HepG2 (cell line): Measurements from ENCODE around the gene TICAM2. TPM values are rescaled to one million over a fixed set of nuclear protein-coding genes. Genes with fewer than 3 reads are reported as not detected.

Experiments
- GMEB1 ChIP-seq: sonication (generic); formaldehyde crosslinking; IDR thresholded peaks from 2 replicates; pipeline ENCODE4 v1.5.1; 2020; ENCODE audit warnings: missing genetic modification reagents, mild to moderate bottlenecking, borderline replicate concordance
- MEIS1 ChIP-seq: sonication (generic); formaldehyde crosslinking; IDR thresholded peaks from 2 replicates; pipeline ENCODE4 v1.9.0; 2021; ENCODE audit warnings: mild to moderate bottlenecking, missing genetic modification reagents, moderate library complexity, borderline replicate concordance
- SALL2 ChIP-seq: sonication (generic); formaldehyde crosslinking; IDR thresholded peaks from 2 replicates; pipeline ENCODE4 v1.8.1; 2023; ENCODE audit warnings: mild to moderate bottlenecking, missing genetic modification reagents, inconsistent platforms
- SPEN ChIP-seq: sonication (generic); formaldehyde crosslinking; IDR thresholded peaks from 2 replicates; pipeline ENCODE4 v1.5.1; 2020; ENCODE audit warnings: low read depth, mild to moderate bottlenecking, missing genetic modification reagents
- TCF7 ChIP-seq: sonication (generic); IDR thresholded peaks from 2 replicates; pipeline ENCODE4 v1.6.1; 2016; ENCODE audit warnings: antibody characterized with exemption, low read depth
- ZBTB40 ChIP-seq, 2 experiments: fragments of 450-650 bp in 1 of 2; sonication (generic) in 1 of 2; formaldehyde crosslinking in 1 of 2; IDR thresholded peaks; 2 replicates each; pipeline versions ENCODE4 v1.6.1 to v1.8.0; 2016 to 2022; ENCODE audit warnings: antibody characterized with exemption in 1 of 2, mild to moderate bottlenecking in 1 of 2, missing genetic modification reagents in 1 of 2
- ZNF17 ChIP-seq: sonication (generic); formaldehyde crosslinking; IDR thresholded peaks from 2 replicates; pipeline ENCODE4 v1.5.0; 2020; ENCODE audit warnings: mild to moderate bottlenecking, missing genetic modification reagents
- ZNF747 ChIP-seq: sonication (generic); formaldehyde crosslinking; IDR thresholded peaks from 2 replicates; pipeline ENCODE4 v1.8.1; 2023; ENCODE audit warnings: missing genetic modification reagents, mild to moderate bottlenecking, borderline replicate concordance
- polyA plus RNA-seq, 8 experiments: library from polyadenylated mRNA; depleted of rRNA in 3 of 8; stranded (reverse) in 7 of 8; unstranded in 1 of 8; fragments of >200 nt; fragmentation: Illumina TruSeq in 4 of 8; extraction: Trizol in 4 of 8; gene quantifications; 2 replicates each; pipeline versions ENCODE4 v1.2.1 to v1.2.3, GENCODE V29; 2011 to 2016; ENCODE audit warnings: low read depth in 4 of 8, missing spikeins in 1 of 8, mixed read lengths in 1 of 8; ENCODE audit not compliant: insufficient read depth in 1 of 8
- total RNA-seq, 5 experiments: library from RNA; depleted of rRNA; stranded (reverse); fragments of >200 nt; fragmentation: Illumina TruSeq; extraction: Trizol; gene quantifications; 2 replicates each; pipeline ENCODE4 v1.2.3, GENCODE V29; 2016; ENCODE audit warnings: low read depth in 1 of 5

The TICAM2 gene
- total and polyA plus RNA-seq, 2 of the 13 experiments (the other 11 are each of a cell fraction or from before 2014, with no cell fraction given) = 0.04 TPM; not detected in 1

DNA sequence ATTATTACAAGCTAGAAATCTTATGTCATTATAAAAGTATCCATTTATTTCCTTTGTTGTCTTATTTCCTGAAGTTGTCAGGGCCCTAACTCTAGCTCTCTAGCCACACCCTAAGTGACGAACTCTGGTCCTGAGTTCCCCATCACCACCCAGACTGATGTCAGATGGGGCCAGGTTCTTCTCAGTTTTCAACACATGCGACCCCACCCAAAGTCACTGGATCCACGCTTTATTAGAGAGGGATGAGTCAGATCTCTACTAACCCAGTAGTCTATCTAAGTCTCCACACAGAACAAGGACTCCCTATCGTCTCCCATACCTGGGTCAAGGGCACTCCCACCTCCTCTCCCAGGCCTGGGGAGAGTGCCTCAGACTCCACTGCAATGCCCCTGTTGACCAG is 50.9 kb downstream of the TICAM2 start (continued):
- no peak for TF ChIP-seq ZBTB40 (IDR thresholded peaks at IDR 0.05)
- TF ChIP-seq ZBTB40 (CRISPR knock-in tag; IDR thresholded peaks at IDR 0.05) = no peak
- TF ChIP-seq ZNF747 (CRISPR knock-in tag) = no peak
- TF ChIP-seq SPEN (CRISPR knock-in tag) = no peak
- TF ChIP-seq GMEB1 (CRISPR knock-in tag) = no peak
- no peak for TF ChIP-seq ZNF17
- TF ChIP-seq TCF7 = no peak
- no peak for TF ChIP-seq MEIS1 (CRISPR knock-in tag)
- no peak for TF ChIP-seq SALL2 (CRISPR knock-in tag)
- TF ChIP-seq, all 625 proteins: peak for 0
